K562 (cell line): ENCODE measurements around the gene MRPL58. TPM values are rescaled to one million over a fixed set of nuclear protein-coding genes. Genes with fewer than 3 reads are reported as not detected.

Experiments used
- ATAC-seq: fragments of 200-7000 bp; cut with Tn5 transposase; 3 replicates; pipeline ENCODE4 v1.9.1; 2020; ENCODE audit warnings: moderate library complexity
- BruUV-seq: library from RNA; stranded (reverse); fragments of 400-500 nt; replicated peaks from 2 replicates; lab custom pipeline; 2021; lab: Mats Ljungman, UMichigan
- CTCF ChIA-PET: fragments of 300-600 bp; formaldehyde crosslinking; extraction: SDS; loops from one replicate; lab custom pipeline; 2021; ENCODE audit warnings: low intra/inter-chr PET ratio; lab: Yijun Ruan, JAX
- POLR2A ChIA-PET: fragments of 300-600, 350-650 bp; sonication (Branson Sonifier 250); formaldehyde crosslinking; extraction: SDS; loops from one replicate; lab custom pipeline; 2021; ENCODE audit warnings: antibody characterized with exemption, inconsistent platforms; lab: Yijun Ruan, JAX
- DNase-seq, 4 experiments: peaks; one replicate each; pipeline versions ENCODE4 v3.0.0 to v3.0.0-alpha.2; 2011 to 2018; ENCODE audit warnings: low spot score in 3 of 4, mixed read lengths in 3 of 4; ENCODE audit errors: extremely low read depth in 1 of 4
- FAIRE-seq: peaks from 2 replicates; lab custom pipeline; 2011; peaks lifted over from hg19 to GRCh38; lab: Jason Lieb, UNC
- H2AFZ ChIP-seq: 2 replicates; pipeline ENCODE4 v1.6.0; 2011; ENCODE audit warnings: low read depth, low read length, control low read depth, inconsistent platforms
- H3K27ac ChIP-seq: fragments of 200-600 bp; 3 replicates; pipeline ENCODE4 v1.8.0; 2011; ENCODE audit warnings: low read depth, mild to moderate bottlenecking, control low read depth, inconsistent platforms, low read length, moderate library complexity, mixed read lengths; ENCODE audit errors: extremely low read depth
- H3K27me3 ChIP-seq, 2 experiments: fragments of 300-600 bp in 1 of 2; 2 replicates in 1 of 2; 3 replicates in 1 of 2; pipeline versions ENCODE4 v1.6.0 to v1.8.0; 2011; ENCODE audit warnings: inconsistent platforms in 2 of 2, low read length in 2 of 2, mild to moderate bottlenecking in 1 of 2, mixed read lengths in 1 of 2, moderate library complexity in 1 of 2; ENCODE audit not compliant: control insufficient read depth in 2 of 2, insufficient read depth in 2 of 2
- H3K36me3 ChIP-seq: fragments of 300-600 bp; 3 replicates; pipeline ENCODE4 v1.8.0; 2011; ENCODE audit warnings: mild to moderate bottlenecking, low read length, inconsistent platforms; ENCODE audit not compliant: control insufficient read depth, insufficient read depth
- H3K4me1 ChIP-seq, 2 experiments: fragments of 200-600 bp in 1 of 2; replicated peaks in 1 of 2; 2 replicates in 1 of 2; 3 replicates in 1 of 2; pipeline versions ENCODE4 v1.5.1 to v1.8.0; 2011; ENCODE audit warnings: inconsistent platforms in 2 of 2, low read length in 2 of 2, mild to moderate bottlenecking in 1 of 2, mixed read lengths in 1 of 2, moderate library complexity in 1 of 2; ENCODE audit not compliant: control insufficient read depth in 2 of 2, insufficient read depth in 2 of 2
- H3K4me2 ChIP-seq: 2 replicates; pipeline ENCODE4 v1.6.1; 2011; ENCODE audit warnings: low read length, control low read depth, inconsistent platforms, mixed read lengths; ENCODE audit not compliant: insufficient read depth
- H3K4me3 ChIP-seq: fragments of 200-600 bp; sonication (generic), shearing (Covaris generic); 2 replicates; pipeline ENCODE4 v1.5.1; 2016; ENCODE audit warnings: control low read depth, inconsistent platforms
- H3K79me2 ChIP-seq: fragments of 200-600 bp; 3 replicates; pipeline ENCODE4 v1.8.0; 2011; ENCODE audit warnings: low read length, inconsistent platforms; ENCODE audit not compliant: control insufficient read depth, insufficient read depth
- H3K9ac ChIP-seq, 2 experiments: 2 replicates each; pipeline versions ENCODE4 v1.6.0 to v1.6.1; 2011; ENCODE audit warnings: low read depth in 2 of 2, low read length in 2 of 2, control low read depth in 1 of 2, inconsistent platforms in 1 of 2, mild to moderate bottlenecking in 1 of 2, mixed read lengths in 1 of 2; ENCODE audit not compliant: insufficient read depth in 1 of 2
- H3K9me1 ChIP-seq: one replicate; pipeline ENCODE4 v1.6.0; 2011; ENCODE audit warnings: inconsistent platforms, mild to moderate bottlenecking, low read length, moderate library complexity; ENCODE audit not compliant: control insufficient read depth, insufficient read depth
- H3K9me3 ChIP-seq: replicated peaks from 2 replicates; pipeline ENCODE4 v1.5.1; 2011; ENCODE audit warnings: low read depth, low read length, inconsistent platforms; ENCODE audit not compliant: control insufficient read depth, insufficient read depth
- H4K20me1 ChIP-seq: replicated peaks from 2 replicates; pipeline ENCODE4 v1.6.1; 2011; ENCODE audit warnings: low read length, inconsistent platforms, mixed read lengths; ENCODE audit not compliant: control insufficient read depth, insufficient read depth
- BRD4 ChIP-seq: fragments of 200-600 bp; sonication (generic); IDR thresholded peaks from 2 replicates; pipeline ENCODE4 v1.6.1; 2017; ENCODE audit warnings: inconsistent platforms
- CREB3 ChIP-seq: fragments of 450-650 bp; conservative IDR thresholded peaks from 2 replicates; pipeline ENCODE4 v1.6.1; 2016; ENCODE audit warnings: missing genetic modification characterization, low read depth, mild to moderate bottlenecking, missing compliant biosample characterization, moderate library complexity
- CTCFL ChIP-seq: IDR thresholded peaks from 2 replicates; pipeline ENCODE4 v1.6.1; 2011; ENCODE audit warnings: borderline replicate concordance, low read depth, mild to moderate bottlenecking, moderate library complexity, low read length; ENCODE audit not compliant: insufficient read depth, poor library complexity, severe bottlenecking
- DMBX1 ChIP-seq: fragments of 250-450 bp; sonication (Bioruptor Pico); IDR thresholded peaks from 2 replicates; pipeline ENCODE4 v1.8.0; 2022; ENCODE audit warnings: inconsistent platforms, mild to moderate bottlenecking, moderate library complexity, borderline replicate concordance
- EGR1 ChIP-seq: fragments of 450-650 bp; conservative IDR thresholded peaks from 2 replicates; pipeline ENCODE4 v1.6.1; 2017; ENCODE audit warnings: mild to moderate bottlenecking
- HNRNPUL1 ChIP-seq: fragments of 200-400 bp; formaldehyde crosslinking; IDR thresholded peaks from 2 replicates; pipeline ENCODE4 v1.6.1; 2017; ENCODE audit warnings: low read length
- KLF6 ChIP-seq: fragments of 250-450 bp; sonication (Bioruptor Pico); IDR thresholded peaks from 2 replicates; pipeline ENCODE4 v1.4.0; 2020; ENCODE audit warnings: mild to moderate bottlenecking, moderate library complexity, borderline replicate concordance
- MXD1 ChIP-seq: fragments of 250-450 bp; sonication (Bioruptor Pico); IDR thresholded peaks from 2 replicates; pipeline ENCODE4 v1.8.0; 2021; ENCODE audit warnings: borderline replicate concordance, mild to moderate bottlenecking, moderate library complexity; ENCODE audit not compliant: poor library complexity, severe bottlenecking
- OTX1 ChIP-seq: fragments of 450-650 bp; formaldehyde crosslinking; IDR thresholded peaks from 2 replicates; pipeline ENCODE4 v1.4.0; 2022; ENCODE audit warnings: mild to moderate bottlenecking
- SNRNP70 ChIP-seq: fragments of 200-400 bp; formaldehyde crosslinking; optimal IDR thresholded peaks from 2 replicates; pipeline ENCODE3; 2017; ENCODE audit warnings: low read depth, low read length
- TCF7L2 ChIP-seq: fragments of 150-350 bp; IDR thresholded peaks from 2 replicates; pipeline ENCODE4 v1.6.1; 2016; ENCODE audit warnings: low read depth, mild to moderate bottlenecking, low read length, moderate library complexity
- TRIM24 ChIP-seq, 2 experiments: fragments of 450-650 bp; IDR thresholded peaks; 2 replicates each; pipeline ENCODE4 v1.6.1; 2016
- ZFP36 ChIP-seq: fragments of 150-350 bp; IDR thresholded peaks from 2 replicates; pipeline ENCODE4 v1.6.1; 2018; ENCODE audit warnings: low read length, low read depth; ENCODE audit not compliant: partially characterized antibody
- ZFX ChIP-seq: sonication (generic); formaldehyde crosslinking; IDR thresholded peaks from 2 replicates; pipeline ENCODE4 v1.8.0; 2022; ENCODE audit warnings: mild to moderate bottlenecking, missing genetic modification reagents, moderate library complexity
- ZNF121 ChIP-seq: sonication (generic); formaldehyde crosslinking; conservative IDR thresholded peaks from 2 replicates; pipeline ENCODE4 v1.8.0; 2022; ENCODE audit warnings: missing genetic modification reagents
- ZNF395 ChIP-seq: fragments of 200-800 bp; sonication (Bioruptor generic); IDR thresholded peaks from 2 replicates; pipeline ENCODE4 v1.6.1; 2017; ENCODE audit warnings: missing genetic modification characterization, missing compliant biosample characterization
- whole genome bisulfite sequencing: fragments of 100-300 bp; shearing (Covaris generic); methylation state at CpG from one replicate; pipeline ENCODE4 v1.1.6; 2016; ENCODE audit warnings: low coverage, mixed read lengths; ENCODE audit not compliant: insufficient coverage; ENCODE audit errors: missing lambda C conversion rate; 5-methylcytosine and 5-hydroxymethylcytosine counted together
- in situ Hi-C: fragments of 300-500 bp; cut with MboI; formaldehyde crosslinking; loops from 4 replicates; pipeline ENCODE4 v1.15.0; 2018; ENCODE audit warnings: inconsistent platforms, mixed read lengths
- intact Hi-C: fragments of 100-400 bp; cut with micrococcal nuclease; formaldehyde crosslinking; loops from 2 replicates; pipeline ENCODE4 v1.14.2; 2022
- polyA plus RNA-seq, 8 experiments: library from polyadenylated mRNA; depleted of rRNA in 4 of 8; stranded (reverse) in 5 of 8; unstranded in 3 of 8; fragments of >200 nt; fragmentation: Nextera tagmentation in 2 of 8; fragmentation: Illumina TruSeq in 1 of 8; extraction: Ambion mirVana in 2 of 8; extraction: Trizol in 1 of 8; gene quantifications; 2 replicates each; pipeline versions ENCODE4 v1.2.1 to v1.2.3, GENCODE V29; 2011 to 2014; ENCODE audit warnings: inconsistent platforms in 1 of 8, missing spikeins in 1 of 8
- total RNA-seq, 7 experiments: library from RNA; depleted of rRNA in 6 of 7; stranded (reverse); fragments of >200 nt in 6 of 7; fragmentation: Illumina TruSeq in 2 of 7; extraction: Trizol in 2 of 7; gene quantifications; 2 replicates each; pipeline versions ENCODE4 v1.2.1 to v1.2.3, GENCODE V29; 2011 to 2021; ENCODE audit warnings: low replicate concordance in 1 of 7

The MRPL58 gene
- total and polyA plus RNA-seq, 9 of the 15 experiments (the other 6 are each of a cell fraction or from before 2014, with no cell fraction given) = 30.8 to 107 (median 72.4) TPM

- no TSS peak for BruUV-seq
- DNase-seq = no peak
- H3K4me3 ChIP-seq = no peak overlapping the region
- ChIA-PET CTCF (interaction anchor here (0.6 kb wide), 1 partner anchor 473 kb away, joined by 3 read pairs; no protein-coding TSS in a partner anchor), POLR2A (interaction anchor here (0.6 to 2.0 kb wide), 4 partner anchors 16 to 240 kb away, joined by 3 to 6 read pairs (median 4); no protein-coding TSS in a partner anchor)
- WGBS = 43% methylated on average over 5 of the region's 6 CpGs
- H2AFZ ChIP-seq = no peak overlapping the region
- ATAC-seq = no peak
- peaks cover 3% of the 10 kb centered on the region for H3K9me1 ChIP-seq
- peaks cover 3% of the 10 kb centered on the region; the same call in 1 of the 3 replicates for H3K36me3 ChIP-seq
- no peak overlapping the region for H3K4me2 ChIP-seq
- H4K20me1 ChIP-seq = no peaks in the 10 kb centered on the region
- intact Hi-C loops (loop anchor here (10.0 kb wide), 1 partner anchor 84 kb away; the partner anchor contains the start of genes OTOP2 and USH1G), in situ Hi-C loops (no loop called here)
- peaks cover 14 to 28% of the 10 kb centered on the region in 2 experiments; a peak in 4 of 5 replicates for H3K4me1 ChIP-seq
- no peak overlapping the region for H3K27ac ChIP-seq
- H3K27me3 ChIP-seq = no peaks in the 10 kb centered on the region
- H3K79me2 ChIP-seq = peaks cover 9% of the 10 kb centered on the region
- H3K9ac ChIP-seq = no peak overlapping the region
- no peaks in the 10 kb centered on the region for H3K9me3 ChIP-seq
- no peak for FAIRE-seq
- TF ChIP-seq SNRNP70 (no peak), ZFP36 (no peak), OTX1 (CRISPR knock-in tag) (no peak), EGR1 (no peak), DMBX1 (CRISPR knock-in tag) (no peak), CREB3 (tag) (no peak), TRIM24 (IDR thresholded peaks at IDR 0.05) (no peak), KLF6 (no peak), ZNF395 (no peak), BRD4 (no peak), TCF7L2 (no peak), CTCFL (no peak), MXD1 (CRISPR knock-in tag) (no peak), HNRNPUL1 (no peak), ZFX (CRISPR knock-in tag) (no peak), ZNF121 (no peak)
Measured at GRCh38 chr17:75008373-75008772, 4.1 kb upstream of the MRPL58 start.
